Skin epidermis (tissue), 12 donors: ENCODE results near the gene HEATR5B.
"Not testable (repeated sequence)": the region's sequence is repeated elsewhere in the genome, so short reads cannot be mapped to it uniquely, and the experiment has no call there.

Source experiments
- H3K27ac ChIP-seq, 21 experiments: fragments of 200-600 bp; sonication (generic) in 11 of 21; one replicate each; pipeline ENCODE4 v1.5.0; 2020; ENCODE audit warnings: mild to moderate bottlenecking in 3 of 21, inconsistent platforms in 2 of 21, moderate library complexity in 2 of 21
- H3K4me3 ChIP-seq, 7 experiments: fragments of 200-600 bp; sonication (generic) in 2 of 7; one replicate each; pipeline ENCODE4 v1.5.0; 2020; ENCODE audit warnings: inconsistent platforms in 2 of 7, mild to moderate bottlenecking in 2 of 7, moderate library complexity in 1 of 7

Gene HEATR5B

GRCh38 chr2:36954977-36955607 lies 129.1 kb downstream of the HEATR5B start:
- Histone ChIP-seq H3K4me3 (no peak overlapping the region), H3K27ac (no peak overlapping the region)

GRCh38 chr2:36952748-36953197 lies 131.4 kb downstream of the HEATR5B start:
- Histone ChIP-seq H3K27ac (peak overlapping the region in 12 of 21 experiments; percentile 1 to 65 (median 34)), H3K4me3 (no peak overlapping the region)

DNA sequence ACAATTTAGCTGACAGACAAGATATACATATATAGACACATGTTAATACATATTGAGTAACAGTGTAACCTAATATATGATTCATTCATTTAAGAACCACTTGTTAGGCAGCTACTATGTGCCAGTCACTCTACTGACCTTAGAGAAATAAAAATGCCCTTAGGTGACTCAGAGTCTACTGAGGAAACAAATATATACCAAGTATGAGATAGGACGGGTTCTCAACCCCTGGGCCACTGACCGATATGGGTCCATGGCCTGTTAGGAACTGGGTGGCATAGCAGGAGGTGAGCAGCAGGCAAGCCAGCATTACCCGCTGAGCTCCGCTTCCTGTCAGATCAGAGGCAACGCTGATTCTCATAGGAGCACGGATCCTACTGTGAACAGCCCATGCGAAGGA lies 132.6 kb downstream of the HEATR5B start:
- Histone ChIP-seq H3K27ac (peak overlapping the region in 7 of 21 experiments; percentile 1 to 65 (median 20)), H3K4me3 (no peak overlapping the region)

GRCh38 chr2:36951027-36951518 lies 133.1 kb downstream of the HEATR5B start:
- Histone ChIP-seq H3K4me3 (no peak overlapping the region), H3K27ac (peak overlapping the region in 1 of 21 experiments; percentile 20)

GRCh38 chr2:36949845-36950244 lies 134.3 kb downstream of the HEATR5B start:
- no peak overlapping the region for H3K27ac ChIP-seq
- H3K4me3 ChIP-seq: no peak overlapping the region

GRCh38 chr2:36945240-36945639 lies 138.9 kb downstream of the HEATR5B start:
- H3K27ac ChIP-seq, H3K4me3 ChIP-seq: not testable (repeated sequence)

GRCh38 chr2:36941867-36942266 lies 142.3 kb downstream of the HEATR5B start:
- Histone ChIP-seq H3K27ac (no peak overlapping the region), H3K4me3 (no peak overlapping the region)

- not testable (repeated sequence) for H3K4me3 ChIP-seq, H3K27ac ChIP-seq
Observed at GRCh38 chr2:36936526-36936925, 147.6 kb downstream of the HEATR5B start.

DNA sequence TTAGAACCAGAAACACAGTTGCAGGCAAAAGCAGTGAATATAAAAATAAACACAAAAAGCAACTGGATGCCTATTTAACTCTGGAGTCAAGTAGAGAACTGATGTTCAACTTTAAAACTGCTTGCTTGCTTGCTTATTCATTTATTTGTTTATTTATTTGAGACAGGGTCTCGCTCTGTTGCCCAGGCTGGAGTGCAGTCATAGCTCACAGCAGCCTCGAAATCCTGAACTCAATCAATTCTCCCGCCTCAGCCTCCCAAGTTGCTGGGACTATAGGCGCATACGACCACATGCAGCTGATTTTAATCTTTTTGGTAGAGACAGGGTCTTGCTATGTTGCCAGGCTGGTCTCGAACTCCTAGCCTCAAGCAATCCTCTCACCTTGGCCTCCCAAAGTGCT lies 152.5 kb downstream of the HEATR5B start:
- not testable (repeated sequence) for H3K4me3 ChIP-seq
- peak overlapping the region in 14 of 21 experiments; percentile 7 to 82 (median 48) for H3K27ac ChIP-seq
